Measurements from ENCODE around the gene SLF1.

Gene SLF1

DNA sequence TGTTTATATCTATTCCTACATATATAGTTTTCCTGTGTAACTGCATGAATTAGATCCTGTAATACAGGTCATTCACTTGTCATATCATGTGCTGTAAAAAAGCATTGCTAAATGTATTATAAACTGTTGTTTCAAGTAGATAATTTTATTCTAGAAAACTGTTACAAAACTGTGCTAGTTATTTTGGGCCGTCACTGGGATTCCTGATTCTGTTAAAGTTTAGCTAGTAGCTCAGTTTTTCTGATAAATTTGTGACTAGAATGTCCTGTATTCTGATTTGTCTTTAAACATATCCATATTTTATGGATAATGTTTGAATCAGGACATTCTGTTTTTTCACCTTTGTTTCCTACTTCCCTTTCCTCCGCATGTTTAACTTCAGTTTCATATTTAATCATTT, 5.4 kb downstream of the SLF1 start:
- no peaks in the 10 kb centered on the region for H3K36me3 ChIP-seq (replicated peaks)
- DNase-seq (ENCODE audit: low spot score in 2 of 2): no peak
- no peak overlapping the region for H3K4me3 ChIP-seq
- in situ Hi-C loops (cut with MboI; ENCODE audit: low sequenced_read_pairs): no loop called here
- H3K27me3 ChIP-seq (ENCODE audit: low read depth): no peaks in the 10 kb centered on the region
- H3K4me1 ChIP-seq: peaks cover 18% of the 10 kb centered on the region
- H3K9me3 ChIP-seq: no peaks in the 10 kb centered on the region

DNA sequence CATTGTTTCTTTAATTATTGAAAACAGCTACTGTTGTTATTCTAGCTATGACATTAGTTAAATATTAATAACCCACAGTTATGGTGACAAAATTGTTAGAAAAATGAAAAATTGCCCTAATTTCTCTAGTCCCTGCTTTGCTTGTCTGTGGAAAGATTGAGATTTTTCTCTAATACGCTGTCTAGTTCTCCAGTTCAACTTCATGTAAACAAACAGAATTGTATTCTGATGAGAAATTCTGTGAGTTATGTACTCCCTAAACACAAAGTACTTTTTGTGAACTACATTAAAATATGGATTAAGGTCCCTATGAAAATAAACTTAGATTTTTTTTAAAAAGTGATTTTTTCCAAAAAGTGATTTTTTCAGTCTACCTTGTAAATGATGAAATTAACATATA, 8.7 kb downstream of the SLF1 start:
- H3K4me3 ChIP-seq: no peak overlapping the region
- no peak for DNase-seq (ENCODE audit: low spot score in 2 of 2)
- in situ Hi-C loops (cut with MboI; ENCODE audit: low sequenced_read_pairs): no loop called here
- no peaks in the 10 kb centered on the region for H3K27me3 ChIP-seq (ENCODE audit: low read depth)
- no peaks in the 10 kb centered on the region for H3K9me3 ChIP-seq
- peaks cover 17% of the 10 kb centered on the region for H3K36me3 ChIP-seq (replicated peaks)
- H3K4me1 ChIP-seq: peaks cover 9% of the 10 kb centered on the region; the same call in 1 of the 2 replicates

DNA sequence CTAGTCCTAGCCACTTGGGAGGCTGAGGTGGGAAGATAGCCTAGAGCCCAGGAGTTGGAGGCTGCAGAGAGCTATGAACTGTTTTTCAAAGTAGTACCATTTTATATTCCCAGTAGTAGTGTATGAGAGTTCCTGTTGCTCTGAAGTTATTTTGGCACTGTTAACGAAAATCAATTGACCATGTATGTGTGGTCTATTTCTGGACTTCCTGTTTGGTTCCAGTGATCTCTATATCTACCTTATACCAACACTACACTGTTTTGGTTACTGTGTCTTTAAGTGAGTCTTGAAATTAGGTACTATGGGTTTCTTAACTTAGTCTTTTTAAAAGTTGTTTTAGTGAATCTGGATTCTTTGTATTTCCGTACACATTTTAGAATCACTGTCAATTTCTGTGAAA, 13.6 kb downstream of the SLF1 start:
- H3K4me1 ChIP-seq: no peaks in the 10 kb centered on the region
- no peaks in the 10 kb centered on the region for H3K9me3 ChIP-seq
- H3K4me3 ChIP-seq: no peak overlapping the region
- H3K36me3 ChIP-seq (replicated peaks): peaks cover 18% of the 10 kb centered on the region
- no peak for DNase-seq (ENCODE audit: low spot score in 2 of 2)
- no peaks in the 10 kb centered on the region for H3K27me3 ChIP-seq (ENCODE audit: low read depth)
- in situ Hi-C loops (cut with MboI; ENCODE audit: low sequenced_read_pairs): no loop called here

DNA sequence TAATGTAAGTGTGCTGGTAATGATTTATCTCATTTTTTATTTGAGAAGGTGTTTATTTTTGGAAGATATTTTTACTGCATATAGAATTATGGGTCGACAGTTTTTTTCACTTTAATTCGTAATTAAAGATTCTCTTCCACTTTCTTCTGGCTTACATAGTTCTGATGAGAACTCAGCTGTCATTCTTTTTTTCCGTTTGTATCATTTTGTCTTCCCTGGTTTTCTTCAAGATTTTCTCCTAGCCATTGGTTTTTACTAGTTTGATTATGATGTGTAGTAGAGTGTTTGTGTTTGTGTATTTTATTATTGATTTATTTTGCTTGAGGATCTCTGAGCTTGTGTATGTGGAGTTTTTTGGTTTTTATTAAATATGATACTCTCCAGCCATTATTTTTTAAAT, 21.7 kb downstream of the SLF1 start:
- no peak overlapping the region for H3K4me3 ChIP-seq
- no peaks in the 10 kb centered on the region for H3K4me1 ChIP-seq
- peaks cover 3% of the 10 kb centered on the region for H3K9me3 ChIP-seq
- in situ Hi-C loops (cut with MboI; ENCODE audit: low sequenced_read_pairs): no loop called here
- H3K36me3 ChIP-seq (replicated peaks): peaks cover 9% of the 10 kb centered on the region
- DNase-seq (ENCODE audit: low spot score in 2 of 2): no peak
- no peaks in the 10 kb centered on the region for H3K27me3 ChIP-seq (ENCODE audit: low read depth)

DNA sequence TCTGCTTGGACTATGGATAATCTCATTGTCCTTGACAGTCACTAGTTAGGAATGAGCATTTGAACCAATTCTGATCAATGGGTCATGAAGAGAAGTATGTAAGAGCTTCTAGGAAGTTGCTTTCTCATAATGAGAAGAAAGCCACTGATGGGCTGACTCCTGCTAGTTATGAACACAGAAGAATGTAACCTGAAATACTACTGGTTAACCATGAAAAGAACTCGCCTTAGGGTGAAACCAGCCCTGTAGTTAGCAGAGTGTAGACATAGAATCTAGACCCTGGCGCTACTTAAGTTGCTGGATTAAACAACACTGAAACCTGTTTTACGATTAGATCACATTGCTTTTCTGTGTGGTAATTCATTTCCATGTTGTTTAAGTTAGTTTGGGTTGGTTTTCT, 26.6 kb downstream of the SLF1 start:
- Histone ChIP-seq H3K36me3 (replicated peaks) (peaks cover 8% of the 10 kb centered on the region), H3K4me3 (no peak overlapping the region), H3K27me3 (ENCODE audit: low read depth) (no peaks in the 10 kb centered on the region), H3K9me3 (peaks cover 3% of the 10 kb centered on the region; the same call in 1 of the 2 replicates), H3K4me1 (no peaks in the 10 kb centered on the region)
- in situ Hi-C loops (cut with MboI; ENCODE audit: low sequenced_read_pairs): no loop called here
- no peak for DNase-seq (ENCODE audit: low spot score in 2 of 2)

DNA sequence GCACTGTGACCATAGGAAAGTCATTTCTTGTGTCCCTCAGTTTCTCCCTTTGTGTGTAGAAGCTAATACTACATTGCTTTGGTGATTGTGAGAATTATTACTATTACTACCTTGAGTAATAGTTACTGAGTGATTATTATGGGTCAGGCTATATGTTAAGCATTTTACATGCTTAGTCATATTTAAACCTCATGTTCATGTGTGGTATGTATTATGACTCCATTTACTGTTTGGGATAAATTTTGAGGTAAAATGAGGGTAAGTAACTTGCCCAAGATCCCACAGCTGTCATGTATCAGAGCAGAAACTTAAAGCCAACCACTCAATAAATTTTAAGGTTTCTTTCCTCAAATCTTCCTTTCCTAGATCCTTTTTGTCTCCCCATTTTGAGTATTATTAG, 28.3 kb downstream of the SLF1 start:
- peaks cover 5% of the 10 kb centered on the region; the same call in 1 of the 2 replicates for H3K36me3 ChIP-seq (replicated peaks)
- H3K4me1 ChIP-seq: no peaks in the 10 kb centered on the region
- in situ Hi-C loops (cut with MboI; ENCODE audit: low sequenced_read_pairs): no loop called here
- DNase-seq (ENCODE audit: low spot score in 2 of 2): no peak
- no peak overlapping the region for H3K4me3 ChIP-seq
- no peaks in the 10 kb centered on the region for H3K9me3 ChIP-seq
- no peaks in the 10 kb centered on the region for H3K27me3 ChIP-seq (ENCODE audit: low read depth)

DNA sequence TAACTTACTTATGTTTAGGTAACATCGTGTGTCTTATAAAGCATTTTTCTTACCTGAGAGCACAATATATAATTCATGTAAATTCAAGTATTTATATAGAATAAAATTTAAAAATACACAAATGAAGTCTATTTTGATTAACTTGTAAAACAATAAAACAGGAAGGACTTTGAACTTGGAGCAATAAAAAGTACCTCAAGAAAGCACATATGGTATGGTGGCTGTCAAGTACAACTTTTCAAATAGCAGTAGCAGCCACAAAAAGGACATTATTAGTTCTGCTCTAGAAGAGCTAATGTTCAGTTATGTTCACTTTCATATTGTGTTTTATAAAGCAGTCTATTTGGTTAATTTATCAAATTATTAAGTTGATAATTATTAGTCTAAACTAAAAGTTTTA, 31.4 kb downstream of the SLF1 start:
- Histone ChIP-seq H3K4me3 (no peak overlapping the region), H3K36me3 (replicated peaks) (peaks cover 7% of the 10 kb centered on the region), H3K4me1 (no peaks in the 10 kb centered on the region), H3K27me3 (ENCODE audit: low read depth) (no peaks in the 10 kb centered on the region), H3K9me3 (no peaks in the 10 kb centered on the region)
- no peak for DNase-seq (ENCODE audit: low spot score in 2 of 2)
- in situ Hi-C loops (cut with MboI; ENCODE audit: low sequenced_read_pairs): no loop called here

DNA sequence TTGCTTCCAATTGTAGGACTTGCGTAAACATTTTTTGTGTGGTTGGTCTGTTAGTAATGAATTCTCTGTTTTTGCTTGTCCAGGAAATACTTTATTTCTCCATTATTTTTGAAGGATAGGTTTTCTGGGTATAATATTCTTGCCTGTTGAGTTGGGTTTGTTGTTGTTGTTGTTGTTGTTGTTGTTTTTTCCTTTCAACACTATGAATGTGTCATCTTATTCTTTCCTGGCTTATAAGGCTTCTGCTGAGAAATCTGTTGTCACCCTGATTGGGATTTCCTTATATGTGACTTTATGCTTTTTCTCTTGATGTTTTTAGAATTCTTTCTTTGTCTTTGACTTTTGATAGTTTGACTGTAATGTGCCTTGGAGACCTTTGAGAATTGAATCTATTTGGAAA, 39.8 kb downstream of the SLF1 start:
- no peak for DNase-seq (ENCODE audit: low spot score in 2 of 2)
- no peak overlapping the region for H3K4me3 ChIP-seq
- no peaks in the 10 kb centered on the region for H3K9me3 ChIP-seq
- no peaks in the 10 kb centered on the region for H3K4me1 ChIP-seq
- H3K36me3 ChIP-seq (replicated peaks): peaks cover 6% of the 10 kb centered on the region; the same call in 1 of the 2 replicates
- in situ Hi-C loops (cut with MboI; ENCODE audit: low sequenced_read_pairs): no loop called here
- no peaks in the 10 kb centered on the region for H3K27me3 ChIP-seq (ENCODE audit: low read depth)

DNA sequence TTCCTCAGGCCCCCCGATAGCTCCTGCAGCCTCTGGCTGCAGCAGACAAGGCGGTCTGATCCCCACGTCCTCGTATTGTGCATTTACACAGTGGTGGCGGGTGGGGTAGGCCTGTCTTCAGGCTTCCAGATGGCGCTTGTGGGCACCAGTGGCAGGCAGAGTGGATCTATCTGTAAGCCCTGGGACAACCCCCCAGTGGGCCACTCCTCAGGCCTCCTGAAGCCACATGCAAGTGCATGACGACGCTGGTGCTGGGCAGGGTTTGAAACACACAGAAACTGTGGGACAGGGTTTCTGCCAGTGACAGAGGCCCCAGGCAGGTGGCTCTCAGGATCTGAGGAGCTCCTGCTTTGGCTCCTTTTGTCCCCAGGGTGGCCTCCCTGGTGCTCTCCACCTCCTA, 42.0 kb downstream of the SLF1 start:
- in situ Hi-C loops (cut with MboI; ENCODE audit: low sequenced_read_pairs): no loop called here
- H3K9me3 ChIP-seq: no peaks in the 10 kb centered on the region
- no peak overlapping the region for H3K4me3 ChIP-seq
- no peak for DNase-seq (ENCODE audit: low spot score in 2 of 2)
- no peaks in the 10 kb centered on the region for H3K4me1 ChIP-seq
- peaks cover 4% of the 10 kb centered on the region for H3K36me3 ChIP-seq (replicated peaks)
- no peaks in the 10 kb centered on the region for H3K27me3 ChIP-seq (ENCODE audit: low read depth)

DNA sequence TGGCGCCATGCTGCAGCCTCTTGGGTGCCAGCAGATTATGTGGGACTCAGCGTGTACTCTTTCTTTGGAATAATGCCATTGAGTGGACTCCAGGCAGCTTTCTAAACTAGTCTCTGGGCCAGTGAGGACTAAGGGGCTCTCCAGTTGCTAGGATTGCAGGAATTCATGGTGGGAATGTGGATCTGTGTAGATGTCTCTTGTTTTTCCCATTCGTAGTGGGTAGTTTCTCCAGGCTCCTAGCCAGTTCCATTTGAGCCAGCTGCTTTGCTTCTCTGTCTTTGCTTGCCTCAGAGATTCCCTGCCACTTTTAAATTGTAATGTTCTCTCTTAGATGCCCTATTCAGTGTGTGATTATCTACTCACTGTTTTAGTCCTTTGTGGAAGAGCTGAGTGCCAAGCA, 42.6 kb downstream of the SLF1 start:
- in situ Hi-C loops (cut with MboI; ENCODE audit: low sequenced_read_pairs): no loop called here
- no peak overlapping the region for H3K4me3 ChIP-seq
- no peak for DNase-seq (ENCODE audit: low spot score in 2 of 2)
- no peaks in the 10 kb centered on the region for H3K27me3 ChIP-seq (ENCODE audit: low read depth)
- H3K36me3 ChIP-seq (replicated peaks): peaks cover 4% of the 10 kb centered on the region
- no peaks in the 10 kb centered on the region for H3K9me3 ChIP-seq
- H3K4me1 ChIP-seq: no peaks in the 10 kb centered on the region

DNA sequence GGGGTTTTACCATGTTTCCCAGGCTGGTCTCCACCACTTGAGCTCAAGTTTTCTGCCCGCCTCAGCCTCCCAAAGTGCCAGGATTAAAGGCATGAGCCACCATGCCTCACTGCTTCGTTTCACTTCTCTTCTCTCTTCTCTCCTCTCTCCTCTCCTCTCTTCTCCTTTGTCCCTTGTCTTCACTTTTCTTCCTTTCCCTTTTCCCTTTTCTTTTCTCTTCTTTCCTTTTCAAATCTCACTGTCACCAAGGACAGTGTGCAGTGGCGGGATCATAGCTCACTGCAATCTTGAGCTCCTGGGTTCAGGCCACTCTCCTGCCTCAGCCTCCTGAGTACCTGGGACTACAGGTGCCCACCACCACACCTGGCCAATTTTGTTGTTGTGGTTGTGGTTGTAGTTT, 49.5 kb downstream of the SLF1 start:
- DNase-seq (ENCODE audit: low spot score in 2 of 2): no peak
- no peaks in the 10 kb centered on the region for H3K27me3 ChIP-seq (ENCODE audit: low read depth)
- H3K4me1 ChIP-seq: peaks cover 5% of the 10 kb centered on the region
- H3K4me3 ChIP-seq: no peak overlapping the region
- no peaks in the 10 kb centered on the region; the same call in 1 of the 2 replicates for H3K9me3 ChIP-seq
- in situ Hi-C loops (cut with MboI; ENCODE audit: low sequenced_read_pairs): no loop called here
- H3K36me3 ChIP-seq (replicated peaks): peaks cover 7% of the 10 kb centered on the region

DNA sequence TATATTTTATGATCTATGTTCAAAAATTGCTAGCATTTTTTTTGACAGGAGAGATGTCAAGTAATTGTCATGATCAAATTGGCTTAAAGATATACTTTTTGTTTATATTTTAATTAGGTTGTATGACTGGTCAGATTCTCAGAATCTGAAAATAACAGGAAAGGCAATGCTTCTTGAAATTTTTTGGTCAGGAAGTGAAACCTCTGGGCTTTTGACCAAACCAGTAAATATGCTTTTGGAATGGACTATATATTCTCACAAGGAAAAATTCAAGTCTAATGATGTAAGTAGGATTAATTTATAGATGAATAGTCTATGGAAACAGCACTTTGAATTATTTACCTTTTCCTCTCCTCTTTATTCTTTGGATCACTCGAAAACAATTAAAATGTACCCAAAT, 52.3 kb downstream of the SLF1 start:
- H3K9me3 ChIP-seq: no peaks in the 10 kb centered on the region; the same call in 1 of the 2 replicates
- no peak for DNase-seq (ENCODE audit: low spot score in 2 of 2)
- peaks cover 5% of the 10 kb centered on the region for H3K4me1 ChIP-seq
- no peaks in the 10 kb centered on the region for H3K27me3 ChIP-seq (ENCODE audit: low read depth)
- in situ Hi-C loops (cut with MboI; ENCODE audit: low sequenced_read_pairs): no loop called here
- no peak overlapping the region for H3K4me3 ChIP-seq
- peaks cover 4% of the 10 kb centered on the region; the same call in 1 of the 2 replicates for H3K36me3 ChIP-seq (replicated peaks)

DNA sequence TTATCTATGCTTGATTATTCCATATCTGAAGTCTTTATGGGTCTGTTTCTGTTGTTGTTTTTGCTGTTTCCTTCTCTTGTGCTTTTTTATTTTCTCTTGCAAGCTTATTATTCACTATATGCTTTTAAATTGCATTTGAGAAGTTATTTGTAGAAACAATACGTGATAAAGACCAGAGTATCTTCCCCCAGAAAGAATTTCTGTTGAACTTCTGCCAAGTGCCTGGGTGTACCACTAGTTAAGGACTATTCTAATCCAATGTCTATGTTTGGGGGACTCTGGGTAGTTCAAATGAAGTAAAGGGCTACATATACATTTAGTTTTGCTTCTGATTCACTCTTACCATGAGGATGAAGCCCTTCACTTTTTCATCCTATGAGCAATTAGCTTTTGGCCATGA, 54.3 kb downstream of the SLF1 start:
- in situ Hi-C loops (cut with MboI; ENCODE audit: low sequenced_read_pairs): no loop called here
- Histone ChIP-seq H3K4me3 (no peak overlapping the region), H3K4me1 (no peaks in the 10 kb centered on the region; the same call in 1 of the 2 replicates), H3K9me3 (no peaks in the 10 kb centered on the region; the same call in 1 of the 2 replicates), H3K27me3 (ENCODE audit: low read depth) (no peaks in the 10 kb centered on the region), H3K36me3 (replicated peaks) (peaks cover 9% of the 10 kb centered on the region)
- no peak for DNase-seq (ENCODE audit: low spot score in 2 of 2)

DNA sequence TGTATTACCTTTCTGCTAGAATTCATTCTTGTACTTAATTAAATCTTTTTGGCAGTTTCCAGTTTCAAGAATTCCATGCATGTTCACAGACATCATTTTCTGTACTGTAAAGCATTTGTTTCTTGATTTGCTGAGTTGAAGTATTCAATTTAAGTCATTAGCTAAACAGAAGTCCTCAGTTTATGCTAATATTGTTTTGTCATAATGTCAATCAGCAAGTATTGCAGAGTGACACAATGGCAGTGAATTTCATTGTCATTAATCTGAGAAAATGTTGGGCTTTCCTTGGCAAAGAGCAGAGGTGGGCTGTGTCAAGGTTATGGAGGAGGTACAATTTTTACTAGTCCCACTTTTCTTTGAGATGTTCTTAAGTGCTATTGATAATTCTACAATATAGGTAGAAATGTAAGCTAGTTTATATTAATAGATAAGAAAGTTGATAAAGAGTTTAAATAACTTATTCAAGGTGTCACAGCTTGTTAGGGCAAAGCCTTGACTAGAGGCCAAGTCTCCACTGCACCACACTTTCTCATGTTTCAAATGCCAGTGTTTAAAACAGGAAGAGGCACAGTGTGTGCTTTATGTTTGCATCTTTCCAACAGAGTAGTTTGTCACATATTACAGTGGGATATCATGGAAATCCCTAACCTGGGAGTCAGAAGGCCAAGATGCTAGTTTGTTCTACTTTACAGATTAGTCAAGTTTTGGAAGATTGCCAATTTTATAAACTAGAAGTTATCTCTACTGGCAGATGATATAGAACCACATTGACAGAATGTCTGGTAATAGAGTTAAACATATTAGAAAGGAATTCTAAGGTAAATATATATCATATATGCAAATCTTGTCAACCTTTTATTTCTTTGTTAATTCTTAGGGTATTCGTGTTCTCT, 56.3 kb downstream of the SLF1 start:
- Histone ChIP-seq H3K4me1 (peaks cover 2% of the 10 kb centered on the region; the same call in 1 of the 2 replicates), H3K27me3 (ENCODE audit: low read depth) (no peaks in the 10 kb centered on the region), H3K36me3 (replicated peaks) (peaks cover 9% of the 10 kb centered on the region), H3K4me3 (no peak overlapping the region), H3K9me3 (no peaks in the 10 kb centered on the region; the same call in 1 of the 2 replicates)
- in situ Hi-C loops (cut with MboI; ENCODE audit: low sequenced_read_pairs): no loop called here
- DNase-seq (ENCODE audit: low spot score in 2 of 2): no peak
